ENCODE results near the gene SMCHD1.

- TF ChIP-seq, protein P1, sequence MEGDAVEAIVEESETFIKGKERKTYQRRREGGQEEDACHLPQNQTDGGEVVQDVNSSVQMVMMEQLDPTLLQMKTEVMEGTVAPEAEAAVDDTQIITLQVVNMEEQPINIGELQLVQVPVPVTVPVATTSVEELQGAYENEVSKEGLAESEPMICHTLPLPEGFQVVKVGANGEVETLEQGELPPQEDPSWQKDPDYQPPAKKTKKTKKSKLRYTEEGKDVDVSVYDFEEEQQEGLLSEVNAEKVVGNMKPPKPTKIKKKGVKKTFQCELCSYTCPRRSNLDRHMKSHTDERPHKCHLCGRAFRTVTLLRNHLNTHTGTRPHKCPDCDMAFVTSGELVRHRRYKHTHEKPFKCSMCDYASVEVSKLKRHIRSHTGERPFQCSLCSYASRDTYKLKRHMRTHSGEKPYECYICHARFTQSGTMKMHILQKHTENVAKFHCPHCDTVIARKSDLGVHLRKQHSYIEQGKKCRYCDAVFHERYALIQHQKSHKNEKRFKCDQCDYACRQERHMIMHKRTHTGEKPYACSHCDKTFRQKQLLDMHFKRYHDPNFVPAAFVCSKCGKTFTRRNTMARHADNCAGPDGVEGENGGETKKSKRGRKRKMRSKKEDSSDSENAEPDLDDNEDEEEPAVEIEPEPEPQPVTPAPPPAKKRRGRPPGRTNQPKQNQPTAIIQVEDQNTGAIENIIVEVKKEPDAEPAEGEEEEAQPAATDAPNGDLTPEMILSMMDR (IDR thresholded peaks at IDR 0.05): no peak
- TF ChIP-seq POLR2A (IDR thresholded peaks at IDR 0.05): no peak
Measured at GRCh38 chr18:2672410-2672809, 16.9 kb downstream of the SMCHD1 start.

Measured in lower leg skin (tissue), 3 donors.